IMR-90 (cell line): ENCODE measurements around the gene TINAGL1. TPM values are rescaled to one million over a fixed set of nuclear protein-coding genes. Genes with fewer than 3 reads are reported as not detected.

Source experiments
- ATAC-seq: fragments of 200-7000 bp; cut with Tn5 transposase; 2 replicates; pipeline ENCODE4 v1.9.1; 2020; ENCODE audit warnings: low read depth, mild to moderate bottlenecking, moderate library complexity
- BruUV-seq: library from RNA; stranded (reverse); fragments of 400-500 nt; replicated peaks from 2 replicates; lab custom pipeline; 2021; lab: Mats Ljungman, UMichigan
- CTCF ChIA-PET: fragments of 300-600 bp; formaldehyde crosslinking; extraction: SDS; loops from one replicate; lab custom pipeline; 2021; ENCODE audit warnings: antibody characterized with exemption; lab: Yijun Ruan, JAX
- POLR2A ChIA-PET: fragments of 300-600 bp; sonication (Branson Sonifier 250); formaldehyde crosslinking; loops from one replicate; lab custom pipeline; 2022; ENCODE audit warnings: antibody characterized with exemption; ENCODE audit not compliant: unreplicated experiment; lab: Charles Lee
- DNase-seq: peaks from one replicate; pipeline ENCODE4 v3.0.0; 2013
- H2AFZ ChIP-seq: replicated peaks from 2 replicates; pipeline ENCODE3; 2013; ENCODE audit warnings: low read length, mild to moderate bottlenecking; ENCODE audit not compliant: poor library complexity
- H2AK5ac ChIP-seq: 2 replicates; pipeline ENCODE4 v1.6.1; 2013; ENCODE audit warnings: low read depth, low read length, inconsistent platforms
- H2AK9ac ChIP-seq: replicated peaks from 2 replicates; pipeline ENCODE3; 2013; ENCODE audit warnings: mild to moderate bottlenecking, low read depth, low read length, moderate library complexity; ENCODE audit not compliant: poor library complexity
- H2BK120ac ChIP-seq: 2 replicates; pipeline ENCODE4 v1.6.1; 2013; ENCODE audit warnings: low read depth, low read length, inconsistent platforms
- H2BK15ac ChIP-seq: 3 replicates; pipeline ENCODE4 v1.6.1; 2013; ENCODE audit warnings: low read depth, low read length, inconsistent platforms
- H2BK20ac ChIP-seq: 2 replicates; pipeline ENCODE4 v1.6.1; 2013; ENCODE audit warnings: low read depth, mild to moderate bottlenecking, inconsistent platforms, low read length, moderate library complexity
- H2BK5ac ChIP-seq: 2 replicates; pipeline ENCODE4 v1.6.1; 2013; ENCODE audit warnings: mild to moderate bottlenecking, low read depth, low read length, inconsistent platforms; ENCODE audit not compliant: poor library complexity, severe bottlenecking
- H3K14ac ChIP-seq: replicated peaks from 2 replicates; pipeline ENCODE4 v1.6.1; 2013; ENCODE audit warnings: low read depth, low read length, inconsistent platforms
- H3K18ac ChIP-seq: 2 replicates; pipeline ENCODE4 v1.6.1; 2013; ENCODE audit warnings: low read depth, low read length, control low read depth
- H3K23ac ChIP-seq: 2 replicates; pipeline ENCODE4 v1.6.1; 2013; ENCODE audit warnings: low read depth, low read length, inconsistent platforms
- H3K27ac ChIP-seq: 2 replicates; pipeline ENCODE4 v1.5.1; 2013; ENCODE audit warnings: mild to moderate bottlenecking, control low read depth, low read length; ENCODE audit not compliant: insufficient read depth
- H3K27me3 ChIP-seq: 2 replicates; pipeline ENCODE4 v1.6.1; 2013; ENCODE audit warnings: low read length; ENCODE audit not compliant: control insufficient read depth, insufficient read depth
- H3K36me3 ChIP-seq: 2 replicates; pipeline ENCODE4 v1.6.1; 2013; ENCODE audit warnings: low read length, mixed read lengths; ENCODE audit not compliant: control insufficient read depth, insufficient read depth
- H3K4ac ChIP-seq: 2 replicates; pipeline ENCODE4 v1.6.1; 2013; ENCODE audit warnings: low read depth, low read length, inconsistent platforms
- H3K4me1 ChIP-seq: 2 replicates; pipeline ENCODE4 v1.6.1; 2013; ENCODE audit warnings: low read length, mixed read lengths; ENCODE audit not compliant: control insufficient read depth, insufficient read depth
- H3K4me2 ChIP-seq: 2 replicates; pipeline ENCODE4 v1.6.1; 2013; ENCODE audit warnings: low read depth, mild to moderate bottlenecking, control low read depth, low read length, moderate library complexity
- H3K4me3 ChIP-seq: 2 replicates; pipeline ENCODE4 v1.5.1; 2013; ENCODE audit warnings: low read depth, mild to moderate bottlenecking, control low read depth, low read length, moderate library complexity; ENCODE audit not compliant: insufficient read depth
- H3K56ac ChIP-seq: 2 replicates; pipeline ENCODE4 v1.6.1; 2013; ENCODE audit warnings: low read length, inconsistent platforms; ENCODE audit not compliant: insufficient read depth; ENCODE audit errors: extremely low read depth
- H3K79me1 ChIP-seq, 2 experiments: 2 replicates each; pipeline ENCODE4 v1.6.1; 2013; ENCODE audit warnings: low read length in 2 of 2, inconsistent platforms in 1 of 2, low read depth in 1 of 2
- H3K9ac ChIP-seq: 2 replicates; pipeline ENCODE4 v1.6.1; 2013; ENCODE audit warnings: low read depth, low read length, control low read depth
- H3K9me1 ChIP-seq: 2 replicates; pipeline ENCODE4 v1.6.1; 2013; ENCODE audit warnings: low read length, inconsistent platforms; ENCODE audit not compliant: insufficient read depth
- H3K9me3 ChIP-seq: 2 replicates; pipeline ENCODE4 v1.6.1; 2013; ENCODE audit warnings: low read length; ENCODE audit not compliant: control insufficient read depth, insufficient read depth
- H4K20me1 ChIP-seq: 2 replicates; pipeline ENCODE4 v1.6.1; 2013; ENCODE audit warnings: low read length, inconsistent platforms; ENCODE audit not compliant: insufficient read depth
- H4K5ac ChIP-seq: 2 replicates; pipeline ENCODE4 v1.6.1; 2013; ENCODE audit warnings: mild to moderate bottlenecking, low read depth, low read length, control low read depth
- H4K8ac ChIP-seq, 2 experiments: 2 replicates each; pipeline ENCODE4 v1.6.1; 2013; ENCODE audit warnings: low read depth in 2 of 2, low read length in 2 of 2, control low read depth in 1 of 2, inconsistent platforms in 1 of 2
- H4K91ac ChIP-seq: 2 replicates; pipeline ENCODE4 v1.6.1; 2013; ENCODE audit warnings: low read depth, low read length, inconsistent platforms; ENCODE audit not compliant: insufficient read depth
- BHLHE40 ChIP-seq: fragments of 150-350 bp; IDR thresholded peaks from 2 replicates; pipeline ENCODE4 v1.6.1; 2016; ENCODE audit warnings: mild to moderate bottlenecking, low read depth, low read length
- CEBPB ChIP-seq: IDR thresholded peaks from 2 replicates; pipeline ENCODE4 v1.6.1; 2012; ENCODE audit warnings: low read depth, low read length, improper control_type of control experiment
- CHD1 ChIP-seq: IDR thresholded peaks from 2 replicates; pipeline ENCODE4 v1.6.1; 2012; ENCODE audit warnings: low read depth, low read length, improper control_type of control experiment
- ELK1 ChIP-seq: fragments of 150-350 bp; IDR thresholded peaks from 2 replicates; pipeline ENCODE4 v1.6.1; 2016; ENCODE audit warnings: low read depth, mild to moderate bottlenecking, low read length, moderate library complexity, borderline replicate concordance
- FOS ChIP-seq: fragments of 150-350 bp; IDR thresholded peaks from 2 replicates; pipeline ENCODE4 v1.6.1; 2016; ENCODE audit warnings: low read depth, low read length
- MAFK ChIP-seq: IDR thresholded peaks from 2 replicates; pipeline ENCODE4 v1.6.1; 2012; ENCODE audit warnings: low read depth, low read length, improper control_type of control experiment
- MAZ ChIP-seq: IDR thresholded peaks from 2 replicates; pipeline ENCODE4 v1.6.1; 2012; ENCODE audit warnings: low read depth, mild to moderate bottlenecking, low read length, improper control_type of control experiment, moderate library complexity, borderline replicate concordance
- MXI1 ChIP-seq: IDR thresholded peaks from 2 replicates; pipeline ENCODE4 v1.6.1; 2012; ENCODE audit warnings: low read depth, mild to moderate bottlenecking, low read length, moderate library complexity, borderline replicate concordance
- NFE2L2 ChIP-seq: fragments of 150-350 bp; IDR thresholded peaks from 2 replicates; pipeline ENCODE4 v1.6.1; 2016; ENCODE audit warnings: low read depth, mild to moderate bottlenecking, low read length
- POLR2A ChIP-seq: IDR thresholded peaks from 2 replicates; pipeline ENCODE4 v1.6.1; 2012; ENCODE audit warnings: mild to moderate bottlenecking, low read depth, low read length
- RAD21 ChIP-seq: IDR thresholded peaks from 2 replicates; pipeline ENCODE4 v1.6.1; 2012; ENCODE audit warnings: low read length, improper control_type of control experiment
- RCOR1 ChIP-seq: IDR thresholded peaks from 2 replicates; pipeline ENCODE4 v1.6.1; 2012; ENCODE audit warnings: mild to moderate bottlenecking, low read length, improper control_type of control experiment; ENCODE audit not compliant: insufficient replicate concordance
- RFX5 ChIP-seq: IDR thresholded peaks from 2 replicates; pipeline ENCODE4 v1.8.0; 2012; ENCODE audit warnings: low read depth, mild to moderate bottlenecking, low read length, moderate library complexity
- SMC3 ChIP-seq: fragments of 150-350 bp; IDR thresholded peaks from 2 replicates; pipeline ENCODE4 v1.6.1; 2016; ENCODE audit warnings: low read depth, mild to moderate bottlenecking, antibody characterized with exemption, low read length, moderate library complexity
- dilution Hi-C: fragments of 300-500 bp; cut with HindIII; formaldehyde crosslinking; loops from one replicate; pipeline ENCODE4 v1.14.3; 2018; ENCODE audit warnings: low sequenced_read_pairs; ENCODE audit not compliant: unreplicated experiment
- in situ Hi-C: fragments of 300-500 bp; cut with MboI; formaldehyde crosslinking; loops from 3 replicates; pipeline ENCODE4 v1.14.3; 2019; ENCODE audit warnings: low sequenced_read_pairs, inconsistent platforms, mixed read lengths
- intact Hi-C: fragments of 100-400 bp; cut with micrococcal nuclease; formaldehyde crosslinking; loops from 2 replicates; pipeline ENCODE4 v1.10.0; 2022
- polyA plus RNA-seq, 3 experiments: library from polyadenylated mRNA; depleted of rRNA; stranded (reverse); fragments of >200 nt; gene quantifications; 2 replicates each; pipeline ENCODE4 v1.2.3, GENCODE V29; 2012; ENCODE audit warnings: low replicate concordance in 1 of 3
- total RNA-seq: library from RNA; depleted of rRNA; stranded (reverse); fragments of >200 nt; gene quantifications from 2 replicates; pipeline ENCODE4 v1.2.3, GENCODE V29; 2012
- TF ChIP-seq, protein P1 (sequence below): conservative IDR thresholded peaks from 2 replicates; pipeline ENCODE4 v1.5.1; 2012; ENCODE audit warnings: mild to moderate bottlenecking, low read depth, low read length, improper control_type of control experiment
- TF ChIP-seq, protein P2 (sequence below): fragments of 150-350 bp; IDR thresholded peaks from 2 replicates; pipeline ENCODE4 v1.6.1; 2017; ENCODE audit warnings: mild to moderate bottlenecking, antibody characterized with exemption, low read length, low read depth

TINAGL1 gene
- total and polyA plus RNA-seq, 2 of the 4 experiments (the other 2 are of a cell fraction) = 0.54 to 1.5 TPM

- POLR2A ChIA-PET = no interaction called here
These were observed 16.6 kb upstream of the TINAGL1 start for GRCh38 chr1:31559715-31560114.

More at GRCh38 chr1:31559715-31560114, 16.6 kb upstream of the TINAGL1 start:
- Histone ChIP-seq H4K8ac (no peak overlapping the region), H3K79me1 (no peaks in the 10 kb centered on the region), H3K56ac (no peak overlapping the region), H3K9me1 (no peaks in the 10 kb centered on the region), H3K18ac (no peak overlapping the region), H3K4me2 (no peak overlapping the region), H3K27me3 (peaks cover 9% of the 10 kb centered on the region), H4K5ac (no peak overlapping the region), H3K27ac (no peak overlapping the region), H2BK15ac (no peak overlapping the region), H3K4me1 (peaks cover 2% of the 10 kb centered on the region; the same call in 1 of the 2 replicates), H4K20me1 (no peaks in the 10 kb centered on the region), H3K9ac (no peak overlapping the region), H3K14ac (no peak overlapping the region), H2AFZ (no peak overlapping the region), H2AK5ac (no peak overlapping the region), H2BK20ac (no peak overlapping the region), H3K23ac (no peak overlapping the region), H4K91ac (no peak overlapping the region), H3K4me3 (no peak overlapping the region), H3K4ac (no peak overlapping the region), H2BK5ac (no peak overlapping the region), H3K9me3 (peaks cover 5% of the 10 kb centered on the region), H2AK9ac (no peak overlapping the region), H2BK120ac (no peak overlapping the region), H3K36me3 (no peaks in the 10 kb centered on the region)
- intact Hi-C loops (loop anchor here (5.0 to 10.0 kb wide), 2 partner anchors 188 to 405 kb away; no protein-coding TSS in a partner anchor), in situ Hi-C loops (loop anchor here (10.0 kb wide), 2 partner anchors 55 to 165 kb away; partner anchors contain the start of gene HCRTR1), dilution Hi-C loops (no loop called here)
- no TSS peak for BruUV-seq
- CTCF ChIA-PET = no interaction called here
- ATAC-seq (no peak), DNase-seq (no peak)
- TF ChIP-seq NFE2L2 (no peak), SMC3 (no peak), MXI1 (no peak), ELK1 (no peak), RCOR1 (no peak), MAZ (no peak), CHD1 (no peak), BHLHE40 (no peak), CEBPB (no peak), FOS (no peak), RAD21 (no peak), POLR2A (no peak), MAFK (no peak), RFX5 (no peak)
- TF ChIP-seq, protein P1, sequence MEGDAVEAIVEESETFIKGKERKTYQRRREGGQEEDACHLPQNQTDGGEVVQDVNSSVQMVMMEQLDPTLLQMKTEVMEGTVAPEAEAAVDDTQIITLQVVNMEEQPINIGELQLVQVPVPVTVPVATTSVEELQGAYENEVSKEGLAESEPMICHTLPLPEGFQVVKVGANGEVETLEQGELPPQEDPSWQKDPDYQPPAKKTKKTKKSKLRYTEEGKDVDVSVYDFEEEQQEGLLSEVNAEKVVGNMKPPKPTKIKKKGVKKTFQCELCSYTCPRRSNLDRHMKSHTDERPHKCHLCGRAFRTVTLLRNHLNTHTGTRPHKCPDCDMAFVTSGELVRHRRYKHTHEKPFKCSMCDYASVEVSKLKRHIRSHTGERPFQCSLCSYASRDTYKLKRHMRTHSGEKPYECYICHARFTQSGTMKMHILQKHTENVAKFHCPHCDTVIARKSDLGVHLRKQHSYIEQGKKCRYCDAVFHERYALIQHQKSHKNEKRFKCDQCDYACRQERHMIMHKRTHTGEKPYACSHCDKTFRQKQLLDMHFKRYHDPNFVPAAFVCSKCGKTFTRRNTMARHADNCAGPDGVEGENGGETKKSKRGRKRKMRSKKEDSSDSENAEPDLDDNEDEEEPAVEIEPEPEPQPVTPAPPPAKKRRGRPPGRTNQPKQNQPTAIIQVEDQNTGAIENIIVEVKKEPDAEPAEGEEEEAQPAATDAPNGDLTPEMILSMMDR = no peak
- TF ChIP-seq, protein P2, sequence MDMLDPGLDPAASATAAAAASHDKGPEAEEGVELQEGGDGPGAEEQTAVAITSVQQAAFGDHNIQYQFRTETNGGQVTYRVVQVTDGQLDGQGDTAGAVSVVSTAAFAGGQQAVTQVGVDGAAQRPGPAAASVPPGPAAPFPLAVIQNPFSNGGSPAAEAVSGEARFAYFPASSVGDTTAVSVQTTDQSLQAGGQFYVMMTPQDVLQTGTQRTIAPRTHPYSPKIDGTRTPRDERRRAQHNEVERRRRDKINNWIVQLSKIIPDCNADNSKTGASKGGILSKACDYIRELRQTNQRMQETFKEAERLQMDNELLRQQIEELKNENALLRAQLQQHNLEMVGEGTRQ = no peak
